Activated CD8-positive, alpha-beta memory T cell treated with anti-CD3 and anti-CD28 coated beads for 1 hour (primary cell): ENCODE data around the gene DPEP1.
"Not testable (repeated sequence)": the region's sequence is repeated elsewhere in the genome, so short reads cannot be mapped to it uniquely, and the experiment has no call there.

Experiments used
- DNase-seq, 2 donors: peaks; one replicate each; pipeline ENCODE4 v3.0.0-alpha.2; 2020; ENCODE audit warnings: low read depth in 1 of 2; ENCODE audit errors: extremely low read depth in 1 of 2

DPEP1 gene

GRCh38 chr16:89618109-89618998 is 4.9 kb downstream of the DPEP1 start:
- DNase-seq: no peak

- no peak for DNase-seq
Measured at GRCh38 chr16:89619840-89620239, 6.4 kb downstream of the DPEP1 start.

GRCh38 chr16:89620406-89620841 is 7.0 kb downstream of the DPEP1 start:
- no peak for DNase-seq

- no peak for DNase-seq
Measured at GRCh38 chr16:89621136-89621697, 7.8 kb downstream of the DPEP1 start.

GRCh38 chr16:89621698-89622409 is 8.4 kb downstream of the DPEP1 start:
- no peak for DNase-seq

- no peak for DNase-seq
Measured at GRCh38 chr16:89623511-89624261, 10.2 kb downstream of the DPEP1 start.

- no peak for DNase-seq
Measured at GRCh38 chr16:89624777-89625761, 11.6 kb downstream of the DPEP1 start.

GRCh38 chr16:89629827-89630610 is 16.6 kb downstream of the DPEP1 start:
- no peak for DNase-seq

GRCh38 chr16:89633064-89633631 is 19.7 kb downstream of the DPEP1 start:
- DNase-seq: no peak

GRCh38 chr16:89634463-89635385 is 21.3 kb downstream of the DPEP1 start:
- DNase-seq: not testable (repeated sequence)

GRCh38 chr16:89636663-89637062 is 23.2 kb downstream of the DPEP1 start:
- no peak for DNase-seq

- no peak for DNase-seq
Measured at GRCh38 chr16:89637379-89637778, 23.9 kb downstream of the DPEP1 start.

- no peak for DNase-seq
Measured at GRCh38 chr16:89638455-89638854, 25.0 kb downstream of the DPEP1 start.

GRCh38 chr16:89639385-89639784 is 25.9 kb downstream of the DPEP1 start:
- DNase-seq: no peak

GRCh38 chr16:89641458-89642119 is 28.1 kb downstream of the DPEP1 start:
- no peak for DNase-seq

GRCh38 chr16:89642574-89642973 is 29.1 kb downstream of the DPEP1 start:
- no peak for DNase-seq

- DNase-seq: no peak
Measured at GRCh38 chr16:89643769-89644300, 30.4 kb downstream of the DPEP1 start.
